Measurements from ENCODE around the gene ZNF664. TPM values are rescaled to one million over a fixed set of nuclear protein-coding genes. Genes with fewer than 3 reads are reported as not detected.

Gene ZNF664
- total RNA-seq, 2 experiments from 2014 or later = 45.6 to 59.8 TPM

- DNase-seq (ENCODE audit: low spot score) = no peak
- H4K20me1 ChIP-seq (ENCODE audit: insufficient read depth, low read length) = no peaks in the 10 kb centered on the region
- BruUV-seq (replicated peaks) = no TSS peak
- ChIA-PET POLR2A (no interaction called here), CTCF (ENCODE audit: unreplicated experiment) (no interaction called here)
- TF ChIP-seq CTCF (conservative IDR thresholded peaks at IDR 0.05; ENCODE audit: low read length) = no peak
- TF ChIP-seq EZH2phosphoT487 (IDR thresholded peaks at IDR 0.05; ENCODE audit: borderline replicate concordance, low read depth, low read length) = no peak
- H3K9me3 ChIP-seq (ENCODE audit: low read length) = no peaks in the 10 kb centered on the region
- H3K27ac ChIP-seq (ENCODE audit: low read depth, low read length, poor library complexity, severe bottlenecking) = no peak overlapping the region
- no peak overlapping the region for H2AFZ ChIP-seq (ENCODE audit: low read length)
- H3K4me1 ChIP-seq (ENCODE audit: insufficient read depth, low read length, poor library complexity, severe bottlenecking) = no peaks in the 10 kb centered on the region
- intact Hi-C loops (cut with micrococcal nuclease; ENCODE audit: unreplicated experiment) = no loop called here
- no peak overlapping the region for H3K4me3 ChIP-seq (ENCODE audit: low read depth, low read length, poor library complexity, severe bottlenecking)
- no peaks in the 10 kb centered on the region for H3K79me2 ChIP-seq (ENCODE audit: insufficient read depth, low read depth, low read length)
- H3K9me2 ChIP-seq (ENCODE audit: insufficient read depth, low read length) = no peaks in the 10 kb centered on the region
- H3K4me2 ChIP-seq (ENCODE audit: low read length) = no peak overlapping the region
- no peaks in the 10 kb centered on the region for H3K36me3 ChIP-seq (ENCODE audit: insufficient read depth, low read length)
Observed at GRCh38 chr12:123924539-123924938, 48.5 kb upstream of the ZNF664 start.

DNA sequence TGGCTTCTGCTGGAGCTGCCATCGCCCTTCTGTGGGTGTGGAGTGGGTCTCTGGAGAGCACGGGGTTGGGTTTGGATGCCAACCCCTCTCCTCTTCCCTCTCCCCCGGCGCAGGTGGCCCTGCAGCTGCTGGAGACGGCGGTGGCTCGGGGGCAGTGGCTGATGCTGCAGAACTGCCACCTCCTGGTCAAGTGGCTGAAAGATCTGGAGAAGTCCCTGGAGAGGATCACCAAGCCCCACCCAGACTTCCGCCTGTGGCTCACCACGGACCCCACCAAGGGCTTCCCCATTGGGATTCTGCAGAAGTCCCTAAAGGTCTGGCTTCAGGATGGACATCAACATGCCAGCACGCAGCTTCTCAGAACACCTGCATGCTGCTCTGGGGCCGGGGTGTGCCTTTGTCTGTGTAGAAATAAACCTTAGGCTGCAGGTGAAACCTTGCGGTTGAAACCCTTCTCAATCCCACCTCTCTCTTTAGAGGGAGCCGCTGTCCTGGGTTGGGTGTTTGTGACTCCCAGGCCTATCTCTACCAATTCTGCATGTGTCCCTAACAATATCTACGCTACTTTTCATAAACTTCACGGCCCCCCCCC lies 44.6 kb upstream of the ZNF664 start:
- BruUV-seq (replicated peaks) = no TSS peak

More for the DNA sequence above, 44.6 kb upstream of the ZNF664 start:
- Histone ChIP-seq H3K27ac (ENCODE audit: low read depth, low read length, poor library complexity, severe bottlenecking) (no peak overlapping the region), H4K20me1 (ENCODE audit: insufficient read depth, low read length) (no peaks in the 10 kb centered on the region), H3K9me3 (ENCODE audit: low read length) (no peaks in the 10 kb centered on the region), H3K4me2 (ENCODE audit: low read length) (no peak overlapping the region), H3K4me1 (ENCODE audit: insufficient read depth, low read length, poor library complexity, severe bottlenecking) (no peaks in the 10 kb centered on the region), H3K79me2 (ENCODE audit: insufficient read depth, low read depth, low read length) (no peaks in the 10 kb centered on the region), H2AFZ (ENCODE audit: low read length) (no peak overlapping the region), H3K36me3 (ENCODE audit: insufficient read depth, low read length) (no peaks in the 10 kb centered on the region), H3K4me3 (ENCODE audit: low read depth, low read length, poor library complexity, severe bottlenecking) (no peak overlapping the region), H3K9me2 (ENCODE audit: insufficient read depth, low read length) (no peaks in the 10 kb centered on the region)
- intact Hi-C loops (cut with micrococcal nuclease; ENCODE audit: unreplicated experiment) = no loop called here
- no peak for DNase-seq (ENCODE audit: low spot score)
- ChIA-PET CTCF (ENCODE audit: unreplicated experiment) (no interaction called here), POLR2A (no interaction called here)
- TF ChIP-seq CTCF (conservative IDR thresholded peaks at IDR 0.05; ENCODE audit: low read length) (0 out of 2 replicates have a peak, but pooled peaks have one; percentile 14), EZH2phosphoT487 (IDR thresholded peaks at IDR 0.05; ENCODE audit: borderline replicate concordance, low read depth, low read length) (no peak)
